ENCODE data around the gene IER3.

IER3 gene

DNA sequence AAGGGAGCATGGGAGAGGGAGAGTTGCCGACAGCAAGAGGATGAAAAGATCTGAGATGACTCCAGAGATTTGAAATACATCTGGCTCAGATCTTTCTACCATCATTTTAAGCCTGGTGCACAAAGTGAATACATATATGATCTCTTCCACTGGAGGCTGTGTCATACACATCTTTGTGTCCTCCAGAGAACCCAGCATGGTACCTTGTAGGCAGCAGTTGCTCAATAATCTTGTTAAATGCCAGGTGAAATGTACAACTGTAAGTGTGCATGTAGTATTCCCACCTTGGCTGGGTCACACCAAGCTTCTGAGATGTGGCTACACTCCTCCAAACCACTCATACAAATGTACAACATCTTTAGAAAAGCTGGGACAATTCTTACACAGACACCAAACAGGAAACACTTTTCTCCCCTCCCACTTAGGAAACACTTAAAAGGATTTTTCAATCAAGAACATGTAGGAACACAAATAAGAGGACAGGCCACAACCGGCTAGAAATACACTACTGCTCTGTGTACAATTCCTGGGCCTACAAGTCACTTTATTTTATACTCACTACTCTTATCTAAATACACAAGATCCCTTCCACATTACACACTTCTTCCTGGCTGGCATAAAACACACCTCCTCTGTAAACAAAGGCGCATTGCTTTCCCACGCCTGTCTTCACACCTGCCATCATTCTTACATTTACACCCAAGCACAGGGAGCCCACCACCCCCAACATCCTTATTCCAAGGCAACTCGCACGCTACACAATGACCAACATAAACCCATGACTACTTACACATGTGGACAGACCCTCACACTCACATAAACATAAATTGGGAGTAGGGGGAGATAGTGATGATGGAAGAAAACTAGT lies 3.8 kb upstream of the IER3 start:
- no peak for DNase-seq (ENCODE audit: low read depth)

DNA sequence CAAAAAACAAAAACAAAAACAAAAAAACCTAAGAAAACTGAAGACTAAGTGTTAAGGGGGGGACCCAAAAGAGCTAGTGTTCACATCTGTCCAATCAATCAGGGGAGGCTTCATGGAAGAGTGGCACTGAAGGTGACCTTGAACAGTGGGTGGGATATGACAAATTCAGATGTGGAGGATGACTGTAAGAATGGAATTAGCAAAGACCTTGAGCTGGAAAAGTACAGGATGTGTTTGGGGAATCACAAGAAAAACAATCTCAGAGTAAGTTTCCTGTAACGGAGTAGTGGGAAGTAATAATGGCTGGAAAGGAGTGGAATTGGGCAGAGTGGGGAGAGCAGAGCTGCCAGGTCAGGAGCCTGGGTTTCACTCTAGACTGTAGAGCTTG lies 2.9 kb upstream of the IER3 start:
- DNase-seq (ENCODE audit: low read depth): no peak

DNA sequence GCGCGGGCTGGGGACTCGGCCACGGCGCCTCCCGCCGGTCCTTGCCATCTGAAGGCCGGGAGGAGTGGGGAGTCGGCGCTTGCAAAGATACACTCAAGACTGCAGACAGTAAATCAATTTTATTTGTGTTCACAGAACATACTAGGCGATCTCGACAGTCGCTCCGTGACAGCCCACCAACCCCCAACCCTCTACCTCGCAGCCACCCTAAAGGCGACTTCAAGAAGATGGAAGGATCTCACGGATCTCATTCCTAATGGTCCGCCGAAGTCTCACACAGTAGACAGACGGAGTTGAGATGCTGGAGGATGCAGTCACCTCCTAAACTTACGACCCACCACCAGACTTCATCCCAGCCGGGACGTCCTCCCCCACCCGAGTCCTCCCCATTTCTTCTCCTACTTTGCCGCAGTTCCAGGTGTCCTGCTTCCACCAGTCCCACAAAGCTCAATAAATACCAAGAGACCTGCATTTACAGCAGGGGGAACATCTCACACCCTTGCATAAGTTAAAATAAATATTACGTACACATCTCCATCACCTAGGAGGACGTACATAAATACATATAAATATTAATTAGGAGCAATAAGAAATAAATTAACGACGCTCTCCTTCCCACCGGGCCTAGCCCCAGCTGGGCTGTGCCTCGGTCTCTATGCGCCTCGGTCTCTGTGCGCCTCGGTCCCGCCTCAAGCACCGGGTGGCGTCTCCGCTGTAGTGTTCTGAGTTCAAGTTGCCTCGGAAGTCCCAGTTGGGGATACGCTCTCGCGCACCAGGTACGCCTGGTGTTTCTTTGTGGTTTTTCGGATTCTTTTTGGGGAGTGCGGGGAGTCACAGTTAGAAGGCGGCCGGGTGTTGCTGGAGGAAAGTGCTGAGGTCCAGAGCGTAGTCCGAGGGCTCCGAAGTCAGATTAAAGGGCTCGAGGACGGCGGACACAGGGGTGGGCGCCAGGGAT lies 971 bp downstream of the IER3 start:
- DNase-seq (ENCODE audit: low read depth): peak; percentile 19

DNA sequence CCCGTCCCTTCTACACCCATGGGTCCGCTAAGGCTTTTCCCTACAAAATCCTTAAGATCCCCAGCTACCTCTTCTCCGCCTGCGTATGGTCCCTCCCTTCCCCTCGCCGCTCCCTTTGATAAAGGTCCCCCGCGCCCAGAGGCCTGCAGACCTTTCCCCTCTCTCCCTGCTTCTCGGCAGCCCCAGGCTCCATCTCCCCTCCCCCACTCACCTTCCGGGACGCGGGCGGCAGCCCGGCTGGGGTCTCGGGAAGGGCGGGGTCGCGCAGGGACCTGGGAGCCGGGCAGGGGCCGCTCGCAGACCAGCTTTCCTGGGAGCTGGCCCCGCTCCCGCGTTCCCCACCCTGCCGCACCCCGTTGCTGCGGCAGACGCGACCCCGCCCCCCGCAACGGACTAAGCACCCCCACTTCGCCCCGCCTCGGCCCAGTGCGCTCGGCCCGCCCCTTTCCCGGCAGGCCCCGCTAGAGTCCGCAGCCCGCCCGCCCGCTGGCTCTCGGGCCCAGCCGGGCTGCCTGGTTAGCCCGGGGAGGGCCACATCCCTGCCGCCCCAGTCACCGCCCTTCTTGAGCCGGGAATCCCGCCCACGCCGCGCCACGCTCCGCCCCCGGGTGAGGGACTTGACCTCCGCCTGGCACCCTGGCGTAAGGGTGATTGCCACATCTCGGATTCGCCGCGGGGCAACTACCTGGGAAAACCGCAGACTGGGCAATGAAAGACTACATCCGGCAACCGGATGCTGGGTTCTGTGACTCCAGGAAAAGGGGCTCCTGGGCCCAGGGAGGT lies 1.8 kb downstream of the IER3 start, which contains the start of gene FLOT1:
Gene FLOT1, minus strand, starts transcription at position 372 of the 783 bp plus-strand sequence. CDS start 498 bp downstream, outside the sequence.
- peak; percentile 75 for DNase-seq (ENCODE audit: low read depth)

DNA sequence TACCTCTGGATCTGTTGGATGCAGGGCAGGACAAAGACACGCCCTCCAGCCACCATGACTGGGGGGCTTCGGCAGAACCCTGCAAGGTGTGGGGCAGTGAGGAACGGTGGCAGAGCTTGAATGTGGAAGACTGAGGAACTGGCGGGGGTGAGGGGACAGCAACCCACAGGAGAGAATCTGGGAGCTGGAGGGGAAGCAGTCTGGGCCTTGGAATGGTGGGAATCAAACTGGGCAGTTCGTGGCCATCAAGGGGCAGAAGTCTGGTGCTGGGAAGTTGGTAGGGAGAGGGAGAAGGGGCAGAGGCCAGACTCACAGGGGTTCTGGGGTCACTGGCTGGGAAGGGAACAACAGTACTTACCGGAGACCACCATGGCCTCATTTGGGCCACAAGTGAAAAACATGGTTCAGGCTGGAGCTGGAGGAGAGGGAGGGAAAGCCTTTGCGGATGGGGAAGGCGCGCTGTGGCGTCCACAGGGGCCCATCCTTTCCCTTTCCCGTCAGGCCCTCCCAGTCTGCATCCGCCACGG lies 2.5 kb downstream of the IER3 start:
- DNase-seq (ENCODE audit: low read depth): no peak

DNA sequence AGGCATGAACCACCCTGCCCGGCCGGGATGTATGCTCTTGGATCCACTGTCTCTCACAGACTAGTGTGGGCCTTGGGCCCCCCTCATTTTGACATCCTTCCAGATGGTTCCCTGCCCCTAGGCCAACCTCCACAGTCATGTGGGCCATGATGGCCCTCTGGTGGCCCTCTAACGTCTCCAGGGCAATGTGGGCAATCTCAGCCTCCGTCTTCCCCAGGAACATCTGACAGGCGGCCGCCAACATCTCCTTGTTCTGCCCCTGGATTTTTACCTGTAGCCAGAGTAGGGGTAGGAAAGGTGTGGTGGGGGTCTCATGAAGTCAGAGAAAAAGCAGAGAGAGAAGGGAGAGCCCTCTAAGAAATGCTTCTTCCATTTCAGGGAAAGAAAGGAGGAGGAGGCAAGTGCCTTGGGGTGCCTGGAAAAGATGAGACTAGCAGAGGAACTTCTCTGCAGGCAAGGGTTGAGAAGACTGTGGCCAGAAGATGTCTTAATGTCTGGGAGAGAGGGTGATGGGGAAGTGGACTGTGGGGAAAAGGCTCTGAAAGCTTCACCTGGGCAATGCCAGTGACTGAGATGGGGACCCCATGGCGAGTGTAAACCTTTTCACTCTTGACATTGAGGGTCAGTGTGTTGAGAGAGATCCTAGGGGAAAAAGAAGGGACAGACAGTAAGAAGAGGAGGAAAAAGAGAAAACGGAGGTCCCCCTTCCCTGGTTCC lies 3.1 kb downstream of the IER3 start:
- DNase-seq (ENCODE audit: low read depth): no peak

DNA sequence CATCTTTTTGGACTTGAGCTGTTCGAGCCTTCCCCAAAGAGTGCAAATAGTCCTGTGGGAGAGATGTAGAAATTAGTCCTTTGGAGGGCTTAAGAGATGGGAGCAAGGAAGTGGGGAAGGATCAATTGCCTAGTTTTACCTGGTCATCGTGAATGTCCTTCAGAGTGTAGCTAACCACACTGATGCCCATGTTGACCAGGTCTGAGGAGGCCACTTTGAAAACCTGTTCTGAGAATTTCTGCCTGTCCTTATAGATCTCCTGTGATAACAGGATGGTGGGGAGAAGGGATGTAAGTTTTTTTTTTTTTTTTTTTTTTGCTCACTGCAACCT lies 3.8 kb downstream of the IER3 start:
- no peak for DNase-seq (ENCODE audit: low read depth)

DNA sequence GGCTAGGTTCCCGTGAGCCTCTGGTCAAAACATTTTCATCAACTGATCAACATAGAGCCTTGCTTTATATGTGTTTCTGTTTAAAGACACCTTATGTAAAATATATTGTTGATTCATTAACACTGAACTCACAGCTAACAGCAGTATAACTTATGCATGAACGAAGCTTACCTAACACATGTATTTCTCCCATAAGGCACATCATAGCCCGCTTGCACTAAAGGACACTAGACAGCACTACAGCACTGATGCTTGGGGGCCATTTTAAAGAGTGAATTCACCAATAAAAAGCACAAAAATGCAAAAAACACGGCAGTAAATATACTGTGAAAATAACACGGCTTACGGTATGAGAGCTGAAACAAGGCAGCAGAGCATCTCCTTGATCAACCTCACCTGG lies 5.8 kb downstream of the IER3 start:
- no peak for DNase-seq (ENCODE audit: low read depth)

DNA sequence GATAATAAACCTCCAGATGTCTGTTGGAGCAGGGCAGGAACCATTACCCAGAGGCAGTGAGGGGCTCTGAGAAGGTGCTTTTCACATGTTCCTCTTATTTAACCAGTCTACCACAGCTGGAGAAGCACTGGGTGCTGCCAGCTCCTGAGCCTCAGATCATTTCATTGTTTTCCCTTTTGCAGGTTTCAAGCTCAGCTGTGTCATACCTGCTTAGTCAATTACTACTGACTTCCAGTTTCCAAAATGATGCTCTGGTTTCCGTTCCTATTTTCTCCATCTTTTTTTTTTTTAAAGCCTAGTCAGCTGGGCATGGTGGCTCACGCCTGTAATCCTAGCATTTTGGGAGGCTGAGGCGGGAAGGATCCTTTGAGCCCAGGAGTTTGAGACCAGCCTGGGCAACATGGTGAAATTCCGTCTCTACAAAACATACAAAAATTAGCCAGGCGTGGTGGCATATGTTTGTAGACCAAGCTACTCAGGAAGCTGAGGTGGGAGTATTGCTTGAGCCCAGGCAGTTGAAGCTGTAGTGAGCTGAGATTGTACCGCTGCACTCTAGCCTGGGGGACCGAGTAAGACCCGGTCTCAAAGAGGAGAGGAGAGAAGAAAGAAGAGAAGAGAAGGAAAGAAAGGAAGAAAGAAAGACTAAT lies 8.6 kb downstream of the IER3 start:
- DNase-seq (ENCODE audit: low read depth): no peak

DNA sequence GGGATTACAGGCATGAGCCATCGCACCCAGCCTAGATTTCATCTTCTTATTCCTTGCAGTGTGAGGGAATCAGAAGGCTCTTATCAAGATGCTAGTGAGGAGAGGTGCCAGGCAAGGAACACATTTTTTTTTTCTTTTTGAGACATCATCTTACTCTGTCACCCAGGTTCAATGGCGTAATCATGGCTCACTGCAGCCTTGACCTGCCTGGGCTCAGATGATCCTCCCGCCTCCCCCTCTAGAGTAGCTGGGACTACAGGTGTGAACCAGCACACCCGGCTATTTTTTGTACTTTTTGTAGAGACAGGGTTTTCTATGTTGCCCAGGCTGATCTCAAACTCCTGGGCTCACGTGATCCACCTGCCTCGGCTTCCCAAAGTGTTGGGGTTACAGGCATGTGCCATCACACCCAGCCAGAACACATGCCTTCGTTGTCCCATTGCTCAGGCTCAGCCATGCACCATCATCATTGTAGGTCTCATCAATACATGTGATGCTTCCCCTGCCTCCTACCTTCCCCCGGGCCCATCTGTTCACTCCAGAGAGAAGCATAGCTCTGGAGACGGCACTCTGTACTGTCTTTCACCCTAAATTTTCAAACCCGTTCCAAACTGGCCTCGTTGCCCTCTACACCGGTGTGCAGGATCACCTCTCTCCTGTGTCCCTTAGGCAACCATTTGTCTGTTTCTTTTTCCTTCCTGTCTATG lies 12.0 kb downstream of the IER3 start:
- DNase-seq (ENCODE audit: low read depth): no peak

DNA sequence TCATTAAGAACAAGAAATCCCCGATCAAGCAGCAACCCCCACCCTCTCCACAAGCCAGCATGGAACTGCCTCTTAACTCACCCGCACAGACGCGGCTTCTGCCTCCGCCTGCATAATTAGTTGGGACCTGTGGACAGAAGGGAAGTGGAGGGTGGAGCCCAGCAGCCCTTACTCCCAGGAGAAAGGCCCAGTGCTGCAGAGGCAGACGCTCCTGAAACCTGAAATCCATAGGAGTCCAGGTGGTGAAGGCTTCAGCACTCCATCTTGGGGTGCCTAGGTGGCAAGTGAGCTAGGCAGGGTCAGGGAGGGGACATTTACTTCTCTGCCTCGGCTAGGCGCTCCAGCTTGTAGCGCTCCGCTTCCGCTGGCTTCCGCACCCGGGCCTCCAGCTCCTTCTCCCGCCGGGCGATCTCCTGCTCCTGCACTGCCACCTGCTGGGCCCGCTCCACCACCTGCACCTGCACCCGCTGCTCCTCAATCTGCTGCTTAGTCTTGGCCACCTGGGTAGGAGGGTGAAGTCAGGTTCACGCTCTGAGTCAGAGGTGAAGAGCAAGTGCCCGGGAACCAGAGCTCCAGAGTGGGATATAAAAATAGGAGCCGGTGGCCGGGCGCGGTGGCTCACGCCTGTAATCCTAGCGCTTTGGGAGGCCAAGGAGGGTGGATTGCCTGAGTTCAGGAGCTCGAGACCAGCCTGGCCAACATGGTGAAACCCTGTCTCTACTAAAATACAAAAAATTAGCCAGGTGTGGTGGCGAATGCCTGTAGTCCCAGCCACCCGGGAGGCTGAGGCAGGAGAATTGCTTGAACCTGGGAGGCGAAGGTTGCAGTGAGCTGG lies 13.5 kb downstream of the IER3 start:
- DNase-seq (ENCODE audit: low read depth): peak; percentile 70

DNA sequence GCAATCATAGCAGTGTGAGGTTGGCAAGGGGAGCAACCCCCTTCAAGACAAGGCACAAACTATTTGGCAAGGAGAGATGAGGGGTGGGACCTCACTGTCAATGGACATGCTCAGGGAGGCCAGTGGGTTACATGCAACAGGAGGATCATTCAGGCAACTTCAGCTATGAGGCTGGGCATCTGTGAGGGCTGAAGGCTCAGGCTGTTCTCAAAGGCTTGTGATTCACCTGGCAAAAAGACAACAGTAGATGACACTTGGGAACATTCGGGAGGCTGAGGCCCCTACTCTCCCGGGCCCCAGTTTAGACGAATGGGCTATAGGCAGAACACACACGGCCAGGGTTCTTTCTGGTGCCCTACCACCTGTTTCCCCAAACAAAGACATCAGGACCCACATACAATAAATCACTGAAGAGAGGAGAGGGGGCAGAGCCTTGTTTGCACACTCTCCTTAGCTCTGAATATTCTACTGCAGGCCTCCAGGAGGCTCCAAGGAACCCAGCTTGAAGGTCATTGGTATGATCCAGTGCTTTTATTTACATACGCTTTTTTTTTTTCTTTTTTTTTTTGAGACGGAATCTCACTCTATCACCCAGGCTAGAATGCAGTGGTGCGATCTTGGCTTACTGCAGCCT lies 16.3 kb downstream of the IER3 start:
- no peak for DNase-seq (ENCODE audit: low read depth)

DNA sequence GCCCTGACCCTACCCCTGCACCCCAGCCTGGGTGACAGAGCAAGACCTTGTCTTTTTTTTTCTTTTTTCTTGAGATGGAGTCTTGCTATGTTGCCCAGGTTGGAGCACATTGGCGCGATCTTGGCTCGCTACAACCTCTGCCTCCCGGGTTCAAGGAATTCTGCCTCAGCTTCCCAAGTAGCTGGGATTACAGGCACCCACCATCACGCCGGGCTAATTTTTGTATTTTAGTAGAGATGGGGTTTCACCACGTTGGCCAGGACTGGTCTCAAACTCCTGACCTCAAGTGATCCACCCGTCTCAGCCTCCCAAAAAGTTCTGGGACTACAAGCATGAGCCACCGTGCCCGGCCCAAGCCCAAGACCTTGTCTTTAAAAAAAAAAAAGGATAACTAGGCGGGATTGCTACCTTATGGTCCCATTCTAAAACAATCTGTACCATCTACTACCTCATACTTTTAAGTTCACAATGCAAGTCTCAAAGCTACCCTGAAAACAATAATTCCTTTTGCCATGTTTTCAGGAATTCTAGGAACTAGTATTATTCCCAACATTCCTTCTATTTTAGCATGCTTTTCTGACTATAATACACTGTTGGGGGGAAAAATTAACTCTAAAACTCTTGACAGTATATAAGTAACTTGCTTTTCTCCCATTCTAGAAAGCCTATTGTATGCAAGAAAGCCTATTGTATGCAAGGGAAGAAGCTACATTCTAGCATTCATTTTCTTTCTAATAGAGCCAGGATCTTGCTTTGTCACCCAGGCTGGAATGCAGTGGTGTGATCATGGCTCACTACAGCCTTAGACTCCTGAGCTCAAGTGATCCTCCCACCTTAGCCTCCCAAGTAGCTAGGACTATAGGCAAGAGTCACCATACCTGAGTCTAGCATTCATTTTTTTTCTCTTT lies 17.6 kb downstream of the IER3 start:
- DNase-seq (ENCODE audit: low read depth): no peak

DNA sequence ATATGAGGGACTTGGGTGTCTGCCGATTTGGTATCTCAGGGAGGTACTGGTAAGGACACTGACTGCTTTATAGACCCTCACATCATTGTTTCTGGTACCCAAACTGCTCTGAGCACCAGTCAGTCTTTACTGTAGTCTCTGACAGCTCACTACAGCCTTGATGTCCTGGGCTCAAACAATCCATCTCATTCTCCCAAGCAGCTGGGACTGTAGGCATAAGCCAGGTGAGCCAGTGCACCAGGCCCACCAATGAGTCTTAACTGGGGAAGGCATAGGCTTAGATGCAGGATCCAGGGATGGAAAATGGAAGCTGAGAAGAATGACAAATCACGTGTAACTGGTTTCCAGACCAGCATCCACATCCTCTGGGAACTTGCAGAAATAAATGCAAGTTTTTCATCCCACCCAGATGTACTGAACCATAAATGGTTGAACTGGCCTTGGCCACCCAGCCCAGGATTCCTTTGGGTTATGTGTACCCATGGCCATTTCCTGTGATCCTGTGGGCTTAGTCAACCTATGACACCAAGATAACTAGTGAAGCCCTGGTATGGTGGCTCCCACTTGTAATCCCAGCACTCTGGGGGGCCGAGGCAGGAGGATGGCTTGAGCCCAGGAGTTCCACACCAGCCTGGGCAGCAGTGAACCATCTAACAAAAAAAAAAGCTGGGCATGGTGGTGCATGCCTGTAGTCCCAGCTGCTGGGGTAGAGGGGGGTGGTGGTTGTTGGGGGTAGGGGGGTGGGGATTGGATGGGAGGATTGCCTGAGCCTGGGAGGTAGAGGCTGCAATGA lies 18.4 kb downstream of the IER3 start:
- no peak for DNase-seq (ENCODE audit: low read depth)

DNA sequence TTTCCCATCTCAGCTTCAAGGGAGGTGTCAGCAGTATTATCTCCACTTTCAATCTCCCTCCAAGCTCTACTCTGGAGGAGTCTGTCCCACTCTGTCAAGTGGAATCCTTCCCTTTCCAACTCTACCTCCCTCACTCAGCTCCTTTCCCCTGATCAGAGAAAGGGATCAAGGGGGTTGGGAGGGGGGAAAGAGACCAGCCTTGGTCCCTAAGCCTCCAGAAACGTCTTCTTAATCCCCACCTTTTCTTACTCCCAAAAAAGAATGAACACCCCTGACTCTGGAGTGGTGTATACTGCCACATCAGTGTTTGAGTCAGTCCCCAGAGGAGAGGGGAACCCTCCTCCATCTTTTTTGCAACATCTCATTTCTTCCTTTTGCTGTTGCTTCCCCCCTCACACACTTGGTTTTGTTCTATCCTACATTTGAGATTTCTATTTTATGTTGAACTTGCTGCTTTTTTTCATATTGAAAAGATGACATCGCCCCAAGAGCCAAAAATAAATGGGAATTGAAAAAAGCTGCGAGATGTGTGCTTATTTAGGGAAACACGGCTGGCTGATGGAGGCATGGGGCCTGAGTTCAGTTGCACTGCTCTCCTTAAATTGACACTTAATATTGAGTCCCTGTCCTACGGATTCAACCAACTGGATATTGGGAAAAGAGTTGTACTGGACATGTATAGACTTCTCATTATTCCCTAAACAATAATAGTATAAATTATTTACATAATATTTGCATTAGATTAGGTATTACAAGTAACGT lies 19.3 kb downstream of the IER3 start:
- no peak for DNase-seq (ENCODE audit: low read depth)
